Activated CD8-positive, alpha-beta memory T cell treated with anti-CD3 and anti-CD28 coated beads, Interleukin-2, amount 50 U/mL, for 24 hours (primary cell): ENCODE measurements around the gene KIAA0232.
"Not testable (repeated sequence)": the region's sequence is repeated elsewhere in the genome, so short reads cannot be mapped to it uniquely, and the experiment has no call there.

Source experiments
- DNase-seq: peaks from one replicate; pipeline ENCODE4 v3.0.0-alpha.2; 2020; ENCODE audit errors: extremely low read depth

Gene KIAA0232

GRCh38 chr4:6804082-6804752, 21.7 kb downstream of the KIAA0232 start:
- no peak for DNase-seq

GRCh38 chr4:6806924-6807626, 24.5 kb downstream of the KIAA0232 start:
- DNase-seq, result no peak

- DNase-seq, result no peak
Observed at GRCh38 chr4:6808259-6808658, 25.7 kb downstream of the KIAA0232 start.

GRCh38 chr4:6811165-6811564, 28.6 kb downstream of the KIAA0232 start:
- DNase-seq, result no peak

GRCh38 chr4:6812766-6813165, 30.2 kb downstream of the KIAA0232 start:
- DNase-seq, result no peak

- DNase-seq, result no peak
Observed at GRCh38 chr4:6813725-6814124, 31.2 kb downstream of the KIAA0232 start.

GRCh38 chr4:6815029-6815836, 32.7 kb downstream of the KIAA0232 start:
- no peak for DNase-seq

- no peak for DNase-seq
Observed at GRCh38 chr4:6819295-6819694, 36.8 kb downstream of the KIAA0232 start.

GRCh38 chr4:6820695-6821094, 38.2 kb downstream of the KIAA0232 start:
- no peak for DNase-seq

GRCh38 chr4:6824071-6824470, 41.5 kb downstream of the KIAA0232 start:
- DNase-seq, result no peak

- DNase-seq, result no peak
Observed at GRCh38 chr4:6824772-6825402, 42.4 kb downstream of the KIAA0232 start.

GRCh38 chr4:6825403-6825802, 42.9 kb downstream of the KIAA0232 start:
- DNase-seq, result no peak

GRCh38 chr4:6826781-6827508, 44.4 kb downstream of the KIAA0232 start:
- no peak for DNase-seq

GRCh38 chr4:6829086-6829485, 46.6 kb downstream of the KIAA0232 start:
- DNase-seq, result no peak

- DNase-seq, result no peak
Observed at GRCh38 chr4:6834867-6835266, 52.3 kb downstream of the KIAA0232 start.

GRCh38 chr4:6835616-6836015, 53.1 kb downstream of the KIAA0232 start:
- not testable (repeated sequence) for DNase-seq

- DNase-seq, result not testable (repeated sequence)
Observed at GRCh38 chr4:6837106-6837505, 54.6 kb downstream of the KIAA0232 start.

GRCh38 chr4:6839579-6839978, 57.1 kb downstream of the KIAA0232 start:
- DNase-seq, result no peak

GRCh38 chr4:6840062-6840976, 57.8 kb downstream of the KIAA0232 start:
- no peak for DNase-seq

GRCh38 chr4:6845027-6845426, 62.5 kb downstream of the KIAA0232 start:
- no peak for DNase-seq
